Measurements from ENCODE around the gene PIK3R1.

- no peak for TF ChIP-seq POLR2A (IDR thresholded peaks at IDR 0.05)
- TF ChIP-seq CTCF (IDR thresholded peaks at IDR 0.05), result peak; percentile 54 to 88 (median 78)
Measured at GRCh38 chr5:68285851-68286611, 70.5 kb downstream of the PIK3R1 start.

Data from Peyer's patch (tissue), 4 donors.